BE2C (cell line): Measurements from ENCODE around the gene FGD3.

ENCODE experiments used
- DNase-seq: peaks from one replicate; pipeline ENCODE4 v3.0.0-alpha.2; 2020
- H3K27me3 ChIP-seq: fragments of 250-450 bp; sonication (Bioruptor Pico); 2 replicates; pipeline ENCODE4 v1.5.1; 2020; ENCODE audit warnings: mild to moderate bottlenecking
- H3K36me3 ChIP-seq: fragments of 250-450 bp; sonication (Bioruptor Pico); 2 replicates; pipeline ENCODE4 v1.5.1; 2020; ENCODE audit warnings: mild to moderate bottlenecking
- H3K4me1 ChIP-seq: fragments of 250-450 bp; sonication (Bioruptor Pico); 2 replicates; pipeline ENCODE4 v1.5.1; 2020
- H3K4me3 ChIP-seq: 2 replicates; pipeline ENCODE4 v1.5.1; 2011; ENCODE audit warnings: low read depth, low read length
- H3K9me3 ChIP-seq: fragments of 250-450 bp; sonication (Bioruptor Pico); 2 replicates; pipeline ENCODE4 v1.5.1; 2020
- CTCF ChIP-seq: IDR thresholded peaks from 2 replicates; pipeline ENCODE4 v1.5.1; 2012; ENCODE audit warnings: mild to moderate bottlenecking, low read depth, low read length

Gene FGD3

GRCh38 chr9:93022721-93023520 lies 75.6 kb downstream of the FGD3 start:
- Histone ChIP-seq H3K4me3 (no peak overlapping the region), H3K27me3 (no peaks in the 10 kb centered on the region), H3K36me3 (no peaks in the 10 kb centered on the region), H3K9me3 (no peaks in the 10 kb centered on the region), H3K4me1 (no peaks in the 10 kb centered on the region)
- no peak for TF ChIP-seq CTCF
- no peak for DNase-seq

- no peak for DNase-seq
- Histone ChIP-seq H3K36me3 (no peaks in the 10 kb centered on the region), H3K27me3 (no peaks in the 10 kb centered on the region), H3K4me1 (no peaks in the 10 kb centered on the region), H3K9me3 (no peaks in the 10 kb centered on the region), H3K4me3 (no peak overlapping the region)
- TF ChIP-seq CTCF = no peak
These were observed 76.1 kb downstream of the FGD3 start for GRCh38 chr9:93023521-93023815.

- H3K36me3 ChIP-seq = no peaks in the 10 kb centered on the region
- no peaks in the 10 kb centered on the region for H3K9me3 ChIP-seq
- no peaks in the 10 kb centered on the region for H3K4me1 ChIP-seq
- H3K27me3 ChIP-seq = no peaks in the 10 kb centered on the region
- H3K4me3 ChIP-seq = no peak overlapping the region
- no peak for DNase-seq
- TF ChIP-seq CTCF = no peak
These were observed 77.3 kb downstream of the FGD3 start for GRCh38 chr9:93024646-93024910.

- no peak for TF ChIP-seq CTCF
- H3K4me3 ChIP-seq = no peak overlapping the region
These were observed 77.8 kb downstream of the FGD3 start for GRCh38 chr9:93024986-93025630.

GRCh38 chr9:93025736-93026135 lies 78.4 kb downstream of the FGD3 start:
- no peak for DNase-seq
- no peak overlapping the region for H3K4me3 ChIP-seq
- TF ChIP-seq CTCF = no peak

More at GRCh38 chr9:93024986-93025630, 77.8 kb downstream of the FGD3 start:
- no peak for DNase-seq
- Histone ChIP-seq H3K9me3 (no peaks in the 10 kb centered on the region), H3K27me3 (no peaks in the 10 kb centered on the region), H3K36me3 (no peaks in the 10 kb centered on the region), H3K4me1 (no peaks in the 10 kb centered on the region)

GRCh38 chr9:93026640-93027039 lies 79.3 kb downstream of the FGD3 start:
- H3K4me1 ChIP-seq = no peaks in the 10 kb centered on the region
- H3K36me3 ChIP-seq = no peaks in the 10 kb centered on the region
- H3K4me3 ChIP-seq = no peak overlapping the region
- DNase-seq = no peak
- no peak for TF ChIP-seq CTCF
- H3K27me3 ChIP-seq = no peaks in the 10 kb centered on the region; the same call in 1 of the 2 replicates
- no peaks in the 10 kb centered on the region for H3K9me3 ChIP-seq

More at GRCh38 chr9:93025736-93026135, 78.4 kb downstream of the FGD3 start:
- Histone ChIP-seq H3K36me3 (no peaks in the 10 kb centered on the region), H3K4me1 (no peaks in the 10 kb centered on the region), H3K9me3 (no peaks in the 10 kb centered on the region), H3K27me3 (no peaks in the 10 kb centered on the region)
